ENCODE data around the gene TNFRSF1A. TPM values are rescaled to one million over a fixed set of nuclear protein-coding genes. Genes with fewer than 3 reads are reported as not detected.

TNFRSF1A gene
- polyA plus RNA-seq, 2 of the 4 experiments (the other 2 are of a cell fraction): 416 to 460 TPM

DNA sequence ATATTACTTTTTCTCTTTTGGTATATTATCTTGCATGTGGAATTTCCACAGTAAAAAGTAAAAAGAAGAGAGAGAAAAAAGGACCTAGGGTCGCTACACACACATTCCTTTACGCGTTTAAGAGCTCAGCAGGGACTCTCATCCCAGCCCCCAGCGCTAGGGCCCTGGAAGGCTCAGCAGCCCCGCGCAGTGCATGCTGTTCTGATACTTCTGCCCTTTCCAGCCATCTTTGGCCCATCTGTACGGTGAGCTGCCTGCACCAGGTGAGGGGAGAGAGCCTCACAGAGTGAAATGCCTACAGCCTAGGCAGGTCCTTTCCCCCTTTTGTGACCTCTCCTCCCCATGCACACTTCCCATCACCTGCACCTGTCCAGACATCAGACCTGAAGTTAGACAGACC lies 40.5 kb upstream of the TNFRSF1A start:
- no peak for FAIRE-seq
- POLR2A ChIA-PET: interaction anchor here (2.7 to 2.9 kb wide), 2 partner anchors 11 to 45 kb away, joined by 12 to 38 read pairs; no protein-coding TSS in a partner anchor
- Histone ChIP-seq H3K4me3 (no peak overlapping the region), H3K4me2 (no peak overlapping the region), H3K27ac (peak overlapping the region; percentile 99 to 100), H3K4me1 (peaks cover 43% of the 10 kb centered on the region), H3K9me3 (no peaks in the 10 kb centered on the region)
- DNase-seq (ENCODE audit: low read depth in 1 of 2, low spot score in 1 of 2): no peak
- CTCF ChIA-PET: interaction anchor here (1.7 to 7.0 kb wide), 4 partner anchors 26 to 59 kb away, joined by 3 to 51 read pairs (median 8); partner anchors contain the start of gene TNFRSF1A
- 89% methylated on average over 7 of the region's 7 CpGs for WGBS (ENCODE audit: missing lambda C conversion rate)
- TF ChIP-seq KDM5A (IDR thresholded peaks at IDR 0.05) (no peak), FOSB (CRISPR knock-in tag; IDR thresholded peaks at IDR 0.05) (no peak), NPAS2 (CRISPR knock-in tag; IDR thresholded peaks at IDR 0.05; ENCODE audit: borderline replicate concordance) (no peak), EP300 (IDR thresholded peaks at IDR 0.05) (no peak), NR3C1 (IDR thresholded peaks at IDR 0.05) (no peak), ZC3H11A (IDR thresholded peaks at IDR 0.05) (no peak), RFX5 (IDR thresholded peaks at IDR 0.05) (no peak), MAFK (IDR thresholded peaks at IDR 0.05; ENCODE audit: partially characterized antibody) (no peak), SREBF2 (IDR thresholded peaks at IDR 0.05) (no peak)
- ATAC-seq: no peak

DNA sequence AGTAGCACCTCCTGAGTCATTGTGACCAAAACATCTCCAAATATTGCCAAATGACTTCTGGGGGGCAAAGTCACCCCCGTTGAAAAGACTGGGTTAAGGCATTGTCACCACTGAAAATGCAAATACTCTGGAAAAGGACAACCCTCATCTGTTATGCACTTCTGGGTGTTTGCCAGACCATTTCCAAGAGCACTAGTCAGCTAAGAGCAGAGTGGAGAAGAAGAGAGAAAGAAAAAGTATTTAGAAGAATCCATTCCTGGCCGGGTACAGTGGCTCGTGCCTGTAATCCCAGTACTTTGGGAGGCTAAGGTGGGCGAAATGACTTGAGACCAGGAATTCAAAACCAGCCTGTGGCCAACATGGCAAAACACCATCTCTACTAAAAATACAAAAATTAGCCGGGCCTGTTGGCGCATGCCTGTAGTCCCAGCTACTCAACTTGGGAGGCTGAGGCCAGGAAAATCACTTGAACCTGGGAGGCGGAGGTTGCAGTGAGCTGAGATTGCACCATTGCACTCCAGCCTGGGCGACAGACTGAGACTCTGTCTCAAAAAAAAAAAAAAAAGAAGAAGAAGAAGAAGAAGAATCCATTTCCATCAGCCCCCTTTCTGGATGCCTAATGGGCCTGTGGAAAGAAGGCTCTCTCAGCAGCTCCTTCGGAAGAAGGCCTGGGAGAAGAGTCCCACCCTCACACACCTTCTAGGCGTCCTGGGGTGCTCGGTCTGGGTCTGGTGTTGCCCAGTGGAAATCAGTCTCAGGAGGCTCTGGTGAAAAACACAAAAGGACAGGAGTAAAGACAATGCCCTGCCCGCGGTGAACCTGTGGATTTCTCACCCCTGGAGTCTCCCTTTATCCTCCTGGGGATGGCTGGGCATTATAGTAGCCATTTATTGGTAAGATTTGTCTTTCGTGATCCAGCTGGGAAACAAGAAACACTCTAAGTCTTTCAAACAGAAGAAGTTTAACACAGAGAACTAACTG lies 38.6 kb upstream of the TNFRSF1A start:
- no peak for FAIRE-seq
- Histone ChIP-seq H3K27ac (peak overlapping the region in 1 of 2 experiments; percentile 40; a peak in 3 of 6 replicates), H3K9me3 (no peaks in the 10 kb centered on the region), H3K4me1 (peaks cover 45% of the 10 kb centered on the region), H3K4me2 (no peak overlapping the region), H3K4me3 (no peak overlapping the region)
- no peak for ATAC-seq
- WGBS (ENCODE audit: missing lambda C conversion rate): 85% methylated on average over 14 of the region's 14 CpGs
- TF ChIP-seq FOXS1 (CRISPR knock-in tag; IDR thresholded peaks at IDR 0.05): no peak
- TF ChIP-seq RCOR1 (IDR thresholded peaks at IDR 0.05; ENCODE audit: low read depth, low read length): no peak
- TF ChIP-seq RNF2 (IDR thresholded peaks at IDR 0.05; ENCODE audit: borderline replicate concordance, low read depth): no peak
- no peak for TF ChIP-seq HOXB5 (CRISPR knock-in tag; IDR thresholded peaks at IDR 0.05)
- TF ChIP-seq FOSB (CRISPR knock-in tag; IDR thresholded peaks at IDR 0.05): no peak
- TF ChIP-seq, protein P1, sequence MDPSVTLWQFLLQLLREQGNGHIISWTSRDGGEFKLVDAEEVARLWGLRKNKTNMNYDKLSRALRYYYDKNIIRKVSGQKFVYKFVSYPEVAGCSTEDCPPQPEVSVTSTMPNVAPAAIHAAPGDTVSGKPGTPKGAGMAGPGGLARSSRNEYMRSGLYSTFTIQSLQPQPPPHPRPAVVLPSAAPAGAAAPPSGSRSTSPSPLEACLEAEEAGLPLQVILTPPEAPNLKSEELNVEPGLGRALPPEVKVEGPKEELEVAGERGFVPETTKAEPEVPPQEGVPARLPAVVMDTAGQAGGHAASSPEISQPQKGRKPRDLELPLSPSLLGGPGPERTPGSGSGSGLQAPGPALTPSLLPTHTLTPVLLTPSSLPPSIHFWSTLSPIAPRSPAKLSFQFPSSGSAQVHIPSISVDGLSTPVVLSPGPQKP (IDR thresholded peaks at IDR 0.05; ENCODE audit: low read depth, low read length): no peak
- TF ChIP-seq TP53 (CRISPR knock-in tag; IDR thresholded peaks at IDR 0.05): no peak
- no peak for TF ChIP-seq NR3C1 (IDR thresholded peaks at IDR 0.05)
- TF ChIP-seq RARB (CRISPR knock-in tag; IDR thresholded peaks at IDR 0.05): no peak
- TF ChIP-seq TFCP2L1 (CRISPR knock-in tag; IDR thresholded peaks at IDR 0.05): no peak
- TF ChIP-seq FOSL2 (IDR thresholded peaks at IDR 0.05): no peak
- no peak for TF ChIP-seq FOSL2 (CRISPR knock-in tag; IDR thresholded peaks at IDR 0.05)
- no peak for TF ChIP-seq CHD4 (IDR thresholded peaks at IDR 0.05; ENCODE audit: borderline replicate concordance)
- TF ChIP-seq CBX2 (IDR thresholded peaks at IDR 0.05; ENCODE audit: borderline replicate concordance, low read depth): no peak
- TF ChIP-seq SMC3 (IDR thresholded peaks at IDR 0.05): no peak
- no peak for DNase-seq (ENCODE audit: low read depth in 1 of 2, low spot score in 1 of 2)
- ChIA-PET CTCF (interaction anchor here (1.0 to 7.0 kb wide), 10 partner anchors 8 to 85 kb away, joined by 3 to 51 read pairs (median 4); partner anchors contain the start of gene TNFRSF1A), POLR2A (interaction anchor here (0.8 kb wide), 1 partner anchor 13 kb away, joined by 3 read pairs; no protein-coding TSS in a partner anchor)
